Heart right ventricle (tissue), 16 donors: Measurements from ENCODE around the gene TMED10. TPM values are rescaled to one million over a fixed set of nuclear protein-coding genes. Genes with fewer than 3 reads are reported as not detected.
A peak's percentile ranks its signal among the peaks of the same experiment; 100 is the strongest.
"Not testable (repeated sequence)": the region's sequence is repeated elsewhere in the genome, so short reads cannot be mapped to it uniquely, and the experiment has no call there.

Source experiments
- ATAC-seq, 8 donors: fragments of 200-7000 bp; cut with Tn5 transposase; one replicate each; pipeline ENCODE4 v1.9.1; 2020; ENCODE audit warnings: mild to moderate bottlenecking in 8 of 8, moderate library complexity in 8 of 8, moderate number of reproducible peaks in 1 of 8
- DNase-seq, 2 donors: peaks; one replicate each; pipeline ENCODE4 v3.0.0-alpha.2; 2020
- H3K27ac ChIP-seq, 10 donors: fragments of 200-600 bp; sonication (generic) in 2 of 10; one replicate each; pipeline versions ENCODE4 v1.5.0 to v1.8.0; 2020 to 2022; ENCODE audit warnings: mild to moderate bottlenecking in 3 of 10
- H3K27me3 ChIP-seq, 7 donors: fragments of 200-600 bp; one replicate each; pipeline ENCODE4 v1.8.0; 2021 to 2022; ENCODE audit warnings: mild to moderate bottlenecking in 2 of 7
- H3K36me3 ChIP-seq, 9 donors: fragments of 200-600 bp; sonication (generic) in 1 of 9; one replicate each; pipeline versions ENCODE4 v1.5.0 to v1.8.0; 2020 to 2022; ENCODE audit warnings: mild to moderate bottlenecking in 2 of 9
- H3K4me1 ChIP-seq, 9 donors: fragments of 200-600 bp; sonication (generic) in 1 of 9; one replicate each; pipeline versions ENCODE4 v1.5.0 to v1.8.0; 2020 to 2022; ENCODE audit warnings: mild to moderate bottlenecking in 4 of 9
- H3K4me3 ChIP-seq, 10 donors: fragments of 200-600 bp; sonication (generic) in 2 of 10; one replicate each; pipeline versions ENCODE4 v1.5.0 to v1.8.0; 2020 to 2022; ENCODE audit warnings: mild to moderate bottlenecking in 7 of 10, moderate library complexity in 2 of 10
- H3K9me3 ChIP-seq, 11 donors: fragments of 200-600 bp in 10 of 11; sonication (generic) in 2 of 11; one replicate each; pipeline versions ENCODE4 v1.5.0 to v1.8.0; 2013 to 2022; ENCODE audit warnings: mild to moderate bottlenecking in 2 of 11, control low read depth in 1 of 11, moderate library complexity in 1 of 11
- CTCF ChIP-seq, 9 donors: fragments of 200-600 bp; sonication (generic) in 2 of 9; IDR thresholded peaks; one replicate each; pipeline versions ENCODE4 v1.5.0 to v1.8.0; 2021 to 2022; ENCODE audit warnings: antibody characterized with exemption in 9 of 9, mild to moderate bottlenecking in 5 of 9, moderate library complexity in 1 of 9
- WGBS, 2 donors: extraction: QIAGEN DNeasy Blood & Tissue Kit; methylation state at CpG; one replicate each; pipeline ENCODE4 v1.1.7; 2013; ENCODE audit warnings: inconsistent platforms in 1 of 2; 5-methylcytosine and 5-hydroxymethylcytosine counted together
- intact Hi-C, 10 donors: fragments of 100-400 bp; cut with DNase I; formaldehyde crosslinking; loops; one replicate each; pipeline versions ENCODE4 v1.11.1 to v1.14.2; 2022
- polyA plus RNA-seq, 2 donors: library from polyadenylated mRNA; stranded (reverse); fragments of 200-250 nt; gene quantifications; one replicate each; pipeline ENCODE4 v1.2.3, GENCODE V29; 2013
- total RNA-seq, 10 donors: library from RNA; stranded (reverse); fragmentation: NEBNext Ultra II Directional in 3 of 10; extraction: Animal tissue kit (Norgen Biotek cat#: 25700) in 3 of 10; gene quantifications; one replicate each; pipeline versions ENCODE4 v1.2.1 to v1.2.4, GENCODE V29; 2021 to 2023
- donor health status: Arrhythmogenic right ventricular cardiomyopathy.
- donor health status: ischemic (EF 13 %, LVEDD 7.1; RV severe dilation, severe dysfunction).
- donor health status: healthy with polysubstance abuse.
- donor health status: DM: no; HTN: yes; CAD: no.
- donor health status: DM: no; HTN: no; CAD: no.
- donor health status: ischemic (EF 25% LVEDD 6.9; RV normal size, moderate dysfunction).
- donor health status: ischemic (EF 25% LVEDD 5.7; RV mildly dilated, moderate dysfunction).
- donor health status: healthy.
- donor health status: DM: yes; HTN: yes; CAD: no.
- donor health status: Ischemic cardiomyopathy.
- donor health status: ischemic (EF 35%, LVEDD 5.7; RV mildly dilated, moderate dysfunction).
- donor health status: nonischemic (EF 11% LVEDD 7.7; RV severe dilation, severe dysfunction).
- donor health status: DM: yes; HTN: yes; CAD: no.
- donor health status: PGD.
- donor health status: ischemic (EF 29% LVEDD 5.4; RV normal size, mild dysfunction).
- donor health status: nonischemic (EF 23%, LVEDD 6.1; RV moderate dilation, normal function).

Gene TMED10
- total and polyA plus RNA-seq, 12 donors, result 29.1 to 366 (median 275) TPM

GRCh38 chr14:75184492-75184891 is 8.1 kb upstream of the TMED10 start:
- peak overlapping the region in 1 of 10 donors; percentile 74 for H3K27ac ChIP-seq
- TF ChIP-seq CTCF (IDR thresholded peaks at IDR 0.05), result no peak
- DNase-seq, result no peak
- H3K4me3 ChIP-seq, result no peak overlapping the region
- no peaks in the 10 kb centered on the region for H3K27me3 ChIP-seq
- H3K9me3 ChIP-seq, result no peaks in the 10 kb centered on the region
- WGBS, 2 donors, result 69 to 71% methylated on average over 3 of the region's 3 CpGs
- no peaks in the 10 kb centered on the region for H3K36me3 ChIP-seq
- ATAC-seq, result no peak
- H3K4me1 ChIP-seq, result peaks cover 0 to 59% (median 0%) of the 10 kb centered on the region in 9 donors
- intact Hi-C loops, result loop anchor here in 4 of 10 donors (10.0 kb wide), 2 partner anchors 50 to 60 kb away; no protein-coding TSS in a partner anchor

GRCh38 chr14:75184039-75184438 is 7.6 kb upstream of the TMED10 start:
- Histone ChIP-seq H3K4me3 (no peak overlapping the region), H3K27ac (peak overlapping the region in 1 of 10 donors; percentile 74), H3K9me3 (no peaks in the 10 kb centered on the region), H3K36me3 (no peaks in the 10 kb centered on the region), H3K4me1 (peaks cover 0 to 54% (median 0%) of the 10 kb centered on the region in 9 donors), H3K27me3 (no peaks in the 10 kb centered on the region)
- 87 to 92% methylated on average over 3 of the region's 3 CpGs for WGBS, 2 donors
- TF ChIP-seq CTCF (IDR thresholded peaks at IDR 0.05), result no peak
- no peak for DNase-seq
- intact Hi-C loops, result loop anchor here in 4 of 10 donors (10.0 kb wide), 2 partner anchors 51 to 61 kb away; no protein-coding TSS in a partner anchor
- no peak for ATAC-seq

- Histone ChIP-seq H3K36me3 (no peaks in the 10 kb centered on the region), H3K27me3 (no peaks in the 10 kb centered on the region), H3K4me1 (peaks cover 0 to 46% (median 0%) of the 10 kb centered on the region in 9 donors), H3K9me3 (no peaks in the 10 kb centered on the region), H3K27ac (peak overlapping the region in 2 of 10 donors; percentile 22 to 74), H3K4me3 (no peak overlapping the region)
- DNase-seq (no peak), ATAC-seq (no peak)
- no peak for TF ChIP-seq CTCF (IDR thresholded peaks at IDR 0.05)
- WGBS, 2 donors, result 47 to 66% methylated on average over 1 of the region's 1 CpG
- intact Hi-C loops, result loop anchor here in 4 of 10 donors (10.0 kb wide), 2 partner anchors 52 to 62 kb away; no protein-coding TSS in a partner anchor
Measured at GRCh38 chr14:75183225-75183624, 6.8 kb upstream of the TMED10 start.

- Histone ChIP-seq H3K36me3 (no peaks in the 10 kb centered on the region), H3K4me1 (peaks cover 0 to 42% (median 0%) of the 10 kb centered on the region in 9 donors), H3K27ac (peak overlapping the region in 3 of 10 donors; percentile 10 to 74 (median 22)), H3K27me3 (no peaks in the 10 kb centered on the region), H3K4me3 (no peak overlapping the region), H3K9me3 (no peaks in the 10 kb centered on the region)
- WGBS, 2 donors, result 55 to 61% methylated on average over 1 of the region's 1 CpG
- ATAC-seq, result peak in 6 of 8 donors; percentile 33 to 63 (median 46)
- no peak for TF ChIP-seq CTCF (IDR thresholded peaks at IDR 0.05)
- intact Hi-C loops, result loop anchor here in 4 of 10 donors (10.0 kb wide), 2 partner anchors 52 to 62 kb away; no protein-coding TSS in a partner anchor
- DNase-seq, result no peak
Measured at GRCh38 chr14:75182821-75183220, 6.4 kb upstream of the TMED10 start.

- not testable (repeated sequence) for H3K4me3 ChIP-seq, H3K9me3 ChIP-seq, H3K27me3 ChIP-seq, DNase-seq, ATAC-seq, H3K36me3 ChIP-seq
- Histone ChIP-seq H3K27ac (peak overlapping the region in 3 of 10 donors; percentile 10 to 74 (median 10)), H3K4me1 (peaks cover 0 to 41% (median 0%) of the 10 kb centered on the region in 9 donors)
- 87 to 90% methylated on average over 11 of the region's 11 CpGs for WGBS, 2 donors
- intact Hi-C loops, result loop anchor here in 4 of 10 donors (10.0 kb wide), 2 partner anchors 53 to 63 kb away; no protein-coding TSS in a partner anchor
Measured at GRCh38 chr14:75182163-75182562, 5.8 kb upstream of the TMED10 start.
